ENCODE measurements around the gene ATF6.

DNA sequence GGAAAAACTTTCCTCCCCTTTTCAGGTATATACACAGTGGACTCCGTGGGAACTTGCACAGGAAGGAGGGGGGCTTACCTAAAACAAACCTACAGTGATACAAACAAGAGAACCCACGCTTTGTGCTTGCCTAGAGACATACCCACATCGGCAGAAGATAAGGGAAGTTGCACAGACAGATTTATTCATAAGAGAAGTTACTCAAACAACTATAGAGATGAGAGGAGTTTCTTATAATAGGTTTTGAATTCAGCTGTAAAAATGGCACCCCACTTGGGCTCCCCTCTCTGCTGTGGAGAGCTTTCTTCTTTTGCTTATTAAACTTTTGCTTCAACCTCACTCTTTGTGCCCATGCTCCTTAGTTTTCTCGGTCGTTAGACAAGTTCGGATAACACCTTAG, 18.3 kb upstream of the ATF6 start:
- TF ChIP-seq, protein P1, sequence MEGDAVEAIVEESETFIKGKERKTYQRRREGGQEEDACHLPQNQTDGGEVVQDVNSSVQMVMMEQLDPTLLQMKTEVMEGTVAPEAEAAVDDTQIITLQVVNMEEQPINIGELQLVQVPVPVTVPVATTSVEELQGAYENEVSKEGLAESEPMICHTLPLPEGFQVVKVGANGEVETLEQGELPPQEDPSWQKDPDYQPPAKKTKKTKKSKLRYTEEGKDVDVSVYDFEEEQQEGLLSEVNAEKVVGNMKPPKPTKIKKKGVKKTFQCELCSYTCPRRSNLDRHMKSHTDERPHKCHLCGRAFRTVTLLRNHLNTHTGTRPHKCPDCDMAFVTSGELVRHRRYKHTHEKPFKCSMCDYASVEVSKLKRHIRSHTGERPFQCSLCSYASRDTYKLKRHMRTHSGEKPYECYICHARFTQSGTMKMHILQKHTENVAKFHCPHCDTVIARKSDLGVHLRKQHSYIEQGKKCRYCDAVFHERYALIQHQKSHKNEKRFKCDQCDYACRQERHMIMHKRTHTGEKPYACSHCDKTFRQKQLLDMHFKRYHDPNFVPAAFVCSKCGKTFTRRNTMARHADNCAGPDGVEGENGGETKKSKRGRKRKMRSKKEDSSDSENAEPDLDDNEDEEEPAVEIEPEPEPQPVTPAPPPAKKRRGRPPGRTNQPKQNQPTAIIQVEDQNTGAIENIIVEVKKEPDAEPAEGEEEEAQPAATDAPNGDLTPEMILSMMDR (IDR thresholded peaks at IDR 0.05) = no peak
- TF ChIP-seq POLR2A (IDR thresholded peaks at IDR 0.05) = no peak
- no peak for TF ChIP-seq POLR2AphosphoS5 (IDR thresholded peaks at IDR 0.05)

Measured in breast epithelium (tissue), 3 donors.